Liver (tissue), 3 donors: ENCODE measurements around the gene PADI3.

Experiments
- ATF3 ChIP-seq: IDR thresholded peaks from 2 replicates; pipeline ENCODE4 v1.6.1; 2016; ENCODE audit warnings: antibody characterized with exemption
- CTCF ChIP-seq: fragments of 150-350 bp; IDR thresholded peaks from 2 replicates; pipeline ENCODE4 v1.5.1; 2017; ENCODE audit warnings: improper control_type of control experiment, low read depth, low read length; ENCODE audit not compliant: missing input control
- NR2F2 ChIP-seq: IDR thresholded peaks from 2 replicates; pipeline ENCODE4 v1.6.1; 2016; ENCODE audit warnings: antibody characterized with exemption
- RAD21 ChIP-seq, 2 donors: IDR thresholded peaks; 2 replicates each; pipeline ENCODE4 v1.6.1; 2016; ENCODE audit warnings: antibody characterized with exemption in 2 of 2, mild to moderate bottlenecking in 2 of 2
- RXRA ChIP-seq, 2 donors: IDR thresholded peaks; 2 replicates each; pipeline ENCODE4 v1.6.1; 2017 to 2018; ENCODE audit warnings: antibody characterized with exemption in 2 of 2, mild to moderate bottlenecking in 1 of 2
- SP1 ChIP-seq: IDR thresholded peaks from 2 replicates; pipeline ENCODE4 v1.6.1; 2018; ENCODE audit warnings: antibody characterized with exemption, mild to moderate bottlenecking
- TAF1 ChIP-seq: conservative IDR thresholded peaks from 2 replicates; pipeline ENCODE4 v1.6.1; 2016; ENCODE audit warnings: antibody characterized with exemption, mild to moderate bottlenecking
- YY1 ChIP-seq: IDR thresholded peaks from 2 replicates; pipeline ENCODE4 v1.6.1; 2016; ENCODE audit warnings: antibody characterized with exemption, mild to moderate bottlenecking
- TF ChIP-seq, protein P1 (sequence below): IDR thresholded peaks from 2 replicates; pipeline ENCODE4 v1.6.1; 2016; ENCODE audit warnings: antibody characterized with exemption
- TF ChIP-seq, protein P2 (sequence below): IDR thresholded peaks from 2 replicates; pipeline ENCODE4 v1.6.1; 2016; ENCODE audit warnings: antibody characterized with exemption, mild to moderate bottlenecking
- donor health status: healthy.
- donor health status: healthy.

- TF ChIP-seq CTCF (no peak), TAF1 (no peak), RAD21 (IDR thresholded peaks at IDR 0.05) (no peak), SP1 (no peak), NR2F2 (no peak), ATF3 (no peak), YY1 (no peak), RXRA (IDR thresholded peaks at IDR 0.05) (no peak)
- TF ChIP-seq, protein P1, sequence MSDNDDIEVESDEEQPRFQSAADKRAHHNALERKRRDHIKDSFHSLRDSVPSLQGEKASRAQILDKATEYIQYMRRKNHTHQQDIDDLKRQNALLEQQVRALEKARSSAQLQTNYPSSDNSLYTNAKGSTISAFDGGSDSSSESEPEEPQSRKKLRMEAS, result no peak
- TF ChIP-seq, protein P2, sequence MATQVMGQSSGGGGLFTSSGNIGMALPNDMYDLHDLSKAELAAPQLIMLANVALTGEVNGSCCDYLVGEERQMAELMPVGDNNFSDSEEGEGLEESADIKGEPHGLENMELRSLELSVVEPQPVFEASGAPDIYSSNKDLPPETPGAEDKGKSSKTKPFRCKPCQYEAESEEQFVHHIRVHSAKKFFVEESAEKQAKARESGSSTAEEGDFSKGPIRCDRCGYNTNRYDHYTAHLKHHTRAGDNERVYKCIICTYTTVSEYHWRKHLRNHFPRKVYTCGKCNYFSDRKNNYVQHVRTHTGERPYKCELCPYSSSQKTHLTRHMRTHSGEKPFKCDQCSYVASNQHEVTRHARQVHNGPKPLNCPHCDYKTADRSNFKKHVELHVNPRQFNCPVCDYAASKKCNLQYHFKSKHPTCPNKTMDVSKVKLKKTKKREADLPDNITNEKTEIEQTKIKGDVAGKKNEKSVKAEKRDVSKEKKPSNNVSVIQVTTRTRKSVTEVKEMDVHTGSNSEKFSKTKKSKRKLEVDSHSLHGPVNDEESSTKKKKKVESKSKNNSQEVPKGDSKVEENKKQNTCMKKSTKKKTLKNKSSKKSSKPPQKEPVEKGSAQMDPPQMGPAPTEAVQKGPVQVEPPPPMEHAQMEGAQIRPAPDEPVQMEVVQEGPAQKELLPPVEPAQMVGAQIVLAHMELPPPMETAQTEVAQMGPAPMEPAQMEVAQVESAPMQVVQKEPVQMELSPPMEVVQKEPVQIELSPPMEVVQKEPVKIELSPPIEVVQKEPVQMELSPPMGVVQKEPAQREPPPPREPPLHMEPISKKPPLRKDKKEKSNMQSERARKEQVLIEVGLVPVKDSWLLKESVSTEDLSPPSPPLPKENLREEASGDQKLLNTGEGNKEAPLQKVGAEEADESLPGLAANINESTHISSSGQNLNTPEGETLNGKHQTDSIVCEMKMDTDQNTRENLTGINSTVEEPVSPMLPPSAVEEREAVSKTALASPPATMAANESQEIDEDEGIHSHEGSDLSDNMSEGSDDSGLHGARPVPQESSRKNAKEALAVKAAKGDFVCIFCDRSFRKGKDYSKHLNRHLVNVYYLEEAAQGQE, result no peak
These were observed 40.8 kb downstream of the PADI3 start for GRCh38 chr1:17289721-17290120.
